Common myeloid progenitor, CD34-positive (primary cell): ENCODE measurements around the gene MAPK12.

ENCODE experiments used
- CTCF ChIA-PET: fragments of 350-600 bp; sonication (Branson Sonifier 250); formaldehyde crosslinking; loops from one replicate; lab custom pipeline; 2021; ENCODE audit warnings: antibody characterized with exemption; lab: Charles Lee
- POLR2A ChIA-PET: fragments of 350-600 bp; sonication (Branson Sonifier 250); formaldehyde crosslinking; loops from one replicate; lab custom pipeline; 2021; ENCODE audit warnings: antibody characterized with exemption; lab: Charles Lee
- DNase-seq, 3 donors: peaks; one replicate each; pipeline versions ENCODE4 v3.0.0 to v3.0.0-alpha.2; 2013
- H3K27ac ChIP-seq, 2 experiments: 1 replicate in 1 of 2; 2 replicates in 1 of 2; pipeline ENCODE4 v1.7.0; 2013; ENCODE audit warnings: inconsistent platforms in 2 of 2, low read length in 2 of 2, mild to moderate bottlenecking in 2 of 2, low read depth in 1 of 2, moderate library complexity in 1 of 2; ENCODE audit not compliant: severe bottlenecking in 2 of 2, insufficient read depth in 1 of 2, poor library complexity in 1 of 2
- H3K27me3 ChIP-seq, 5 experiments: replicated peaks in 2 of 5; 1 replicate in 3 of 5; 2 replicates in 2 of 5; pipeline versions ENCODE4 v1.6.1 to v1.7.0; 2013; ENCODE audit warnings: low read length in 4 of 5, mild to moderate bottlenecking in 2 of 5, moderate library complexity in 2 of 5, inconsistent platforms in 1 of 5; ENCODE audit not compliant: insufficient read depth in 5 of 5, control insufficient read depth in 4 of 5
- H3K36me3 ChIP-seq, 4 experiments: 1 replicate in 2 of 4; 2 replicates in 2 of 4; pipeline versions ENCODE4 v1.6.1 to v1.7.0; 2013; ENCODE audit warnings: low read length in 3 of 4, control low read depth in 1 of 4, mild to moderate bottlenecking in 1 of 4; ENCODE audit not compliant: control insufficient read depth in 4 of 4, insufficient read depth in 4 of 4
- H3K4me1 ChIP-seq, 4 experiments: 1 replicate in 3 of 4; 2 replicates in 1 of 4; pipeline versions ENCODE4 v1.6.1 to v1.7.1; 2013; ENCODE audit warnings: low read length in 3 of 4, mild to moderate bottlenecking in 3 of 4, control low read depth in 1 of 4, inconsistent platforms in 1 of 4, moderate library complexity in 1 of 4; ENCODE audit not compliant: control insufficient read depth in 4 of 4, insufficient read depth in 4 of 4; ENCODE audit errors: control extremely low read depth in 1 of 4
- H3K4me3 ChIP-seq, 7 experiments: 1 replicate in 4 of 7; 2 replicates in 3 of 7; pipeline versions ENCODE4 v1.5.1 to v1.7.0; 2013; ENCODE audit warnings: mild to moderate bottlenecking in 7 of 7, low read length in 6 of 7, moderate library complexity in 6 of 7, inconsistent platforms in 2 of 7, low read depth in 2 of 7, control low read depth in 1 of 7; ENCODE audit not compliant: insufficient read depth in 4 of 7, control insufficient read depth in 1 of 7; ENCODE audit errors: extremely low read depth in 1 of 7
- H3K9me3 ChIP-seq, 5 experiments: 1 replicate in 4 of 5; 2 replicates in 1 of 5; pipeline versions ENCODE4 v1.6.1 to v1.7.1; 2013; ENCODE audit warnings: low read length in 4 of 5, mild to moderate bottlenecking in 2 of 5, inconsistent platforms in 1 of 5, low read depth in 1 of 5, moderate library complexity in 1 of 5; ENCODE audit not compliant: control insufficient read depth in 4 of 5, insufficient read depth in 2 of 5; ENCODE audit errors: control extremely low read depth in 1 of 5
- WGBS: methylation state at CpG from one replicate; pipeline ENCODE4 v1.1.5; 2013; ENCODE audit not compliant: insufficient coverage; 5-methylcytosine and 5-hydroxymethylcytosine counted together

Gene MAPK12

DNA sequence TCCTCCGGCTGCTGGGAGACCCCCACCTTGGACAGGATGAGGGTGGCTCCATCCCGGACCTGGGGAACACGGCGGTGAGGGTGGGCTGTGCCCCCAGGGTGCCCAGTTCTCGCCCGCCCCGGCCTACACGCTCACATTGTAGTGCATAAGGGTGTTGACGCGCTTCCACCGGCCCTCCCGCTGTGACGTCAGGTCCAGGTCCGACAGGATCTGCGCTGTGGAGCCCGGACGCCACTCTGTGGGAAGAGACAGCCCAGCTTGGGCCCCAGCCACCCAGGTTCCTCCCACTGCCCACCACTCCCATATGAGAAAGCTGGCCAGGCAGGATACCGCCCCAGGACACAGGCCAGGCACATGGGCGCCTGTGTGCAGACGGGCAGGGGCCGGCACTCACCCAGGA is 17.0 kb upstream of the MAPK12 start:
- WGBS: 98% methylated on average over 16 of the region's 21 CpGs
- no peak for DNase-seq
- POLR2A ChIA-PET: no interaction called here
- CTCF ChIA-PET: interaction anchor here (1.0 to 2.2 kb wide), 7 partner anchors 10 to 50 kb away, joined by 3 to 6 read pairs (median 4); no protein-coding TSS in a partner anchor
- peaks cover 0 to 7% (median 0%) of the 10 kb centered on the region in 5 experiments for H3K9me3 ChIP-seq
- H3K27me3 ChIP-seq: no peaks in the 10 kb centered on the region
- no peak overlapping the region for H3K4me3 ChIP-seq
- H3K4me1 ChIP-seq: peaks cover 0 to 3% (median 0%) of the 10 kb centered on the region in 4 experiments
- no peak overlapping the region for H3K27ac ChIP-seq
- peaks cover 0 to 82% (median 51%) of the 10 kb centered on the region in 4 experiments for H3K36me3 ChIP-seq

GRCh38 chr22:50277761-50278160 is 16.3 kb upstream of the MAPK12 start:
- DNase-seq: no peak
- Histone ChIP-seq H3K27ac (no peak overlapping the region), H3K4me1 (peaks cover 0 to 3% (median under 1%) of the 10 kb centered on the region in 4 experiments), H3K9me3 (peaks cover 0 to 7% (median 0%) of the 10 kb centered on the region in 5 experiments), H3K36me3 (peaks cover 0 to 76% (median 46%) of the 10 kb centered on the region in 4 experiments), H3K4me3 (no peak overlapping the region), H3K27me3 (no peaks in the 10 kb centered on the region)
- POLR2A ChIA-PET: no interaction called here
- CTCF ChIA-PET: interaction anchor here (3.0 to 6.5 kb wide), 3 partner anchors 26 to 64 kb away, joined by 11 to 120 read pairs (median 30); partner anchors contain the start of genes DENND6B and HDAC10
- WGBS: 90% methylated on average over 23 of the region's 25 CpGs

GRCh38 chr22:50276143-50276542 is 14.7 kb upstream of the MAPK12 start:
- ChIA-PET POLR2A (interaction anchor here (0.7 to 1.5 kb wide), 3 partner anchors 12 to 66 kb away, joined by 3 read pairs; partner anchors contain the start of gene PLXNB2), CTCF (interaction anchor here (0.6 to 6.5 kb wide), 27 partner anchors 12 to 222 kb away, joined by 3 to 120 read pairs (median 4); partner anchors contain the start of genes DENND6B and HDAC10)

DNA sequence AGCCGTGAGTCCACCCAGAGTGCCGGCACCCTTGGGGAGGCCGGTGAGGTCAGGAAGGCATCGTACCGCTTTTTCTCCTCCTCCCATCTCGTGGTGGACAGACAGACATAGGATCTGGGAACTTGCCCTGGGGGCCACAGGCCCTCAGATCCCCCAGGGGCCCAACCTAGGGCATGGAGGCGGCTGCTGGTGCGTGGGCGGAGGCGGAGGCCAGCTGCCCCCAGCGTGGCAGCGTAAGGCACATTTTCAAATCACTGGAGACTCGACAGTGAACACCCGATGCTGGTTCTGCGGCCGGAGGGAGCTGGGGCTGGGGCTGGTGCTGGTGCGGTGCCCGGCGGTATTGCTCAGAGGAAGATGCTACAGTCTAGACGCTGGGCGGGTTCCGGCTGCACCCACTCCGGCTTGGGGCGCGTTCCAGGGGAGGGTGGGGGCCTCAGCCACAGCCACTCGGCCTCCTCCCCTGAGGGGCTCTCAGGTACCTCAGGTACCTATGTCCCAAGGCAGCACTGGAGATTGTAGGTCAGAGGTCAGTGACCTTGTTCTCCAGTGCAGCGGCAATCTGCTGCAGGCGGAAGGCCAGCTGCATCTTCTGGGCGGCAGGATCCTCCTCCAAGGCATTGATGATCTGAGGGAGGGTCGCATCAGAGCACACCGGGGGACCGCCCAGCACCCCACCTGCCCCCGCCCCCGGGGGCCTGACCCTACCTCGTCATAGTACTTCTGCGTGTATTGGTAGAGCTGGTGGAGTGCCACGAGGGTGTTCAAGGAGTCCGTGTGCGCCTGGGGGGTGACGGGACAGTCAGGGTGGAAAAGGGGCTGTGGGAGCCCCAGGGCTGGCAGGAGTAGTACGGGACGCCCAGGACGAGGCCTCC is 13.9 kb upstream of the MAPK12 start:
- H3K9me3 ChIP-seq: peaks cover 0 to 7% (median 0%) of the 10 kb centered on the region in 5 experiments
- H3K36me3 ChIP-seq: peaks cover 0 to 54% (median 32%) of the 10 kb centered on the region in 4 experiments
- peaks cover 0 to 23% (median 18%) of the 10 kb centered on the region in 4 experiments for H3K4me1 ChIP-seq
- H3K27ac ChIP-seq: no peak overlapping the region
- H3K27me3 ChIP-seq: peaks cover 0 to 14% (median 3%) of the 10 kb centered on the region in 5 experiments
- POLR2A ChIA-PET: interaction anchor here (1.1 to 1.5 kb wide), 2 partner anchors 12 to 32 kb away, joined by 3 read pairs; partner anchors contain the start of gene PLXNB2
- WGBS: 96% methylated on average over 29 of the region's 43 CpGs
- CTCF ChIA-PET: interaction anchor here (0.7 to 6.5 kb wide), 17 partner anchors 12 to 222 kb away, joined by 3 to 120 read pairs (median 5); partner anchors contain the start of genes DENND6B and HDAC10
- DNase-seq: no peak
- no peak overlapping the region for H3K4me3 ChIP-seq

More at GRCh38 chr22:50276143-50276542, 14.7 kb upstream of the MAPK12 start:
- peaks cover 0 to 16% (median 11%) of the 10 kb centered on the region in 4 experiments for H3K4me1 ChIP-seq
- H3K9me3 ChIP-seq: peaks cover 0 to 7% (median 0%) of the 10 kb centered on the region in 5 experiments
- H3K27me3 ChIP-seq: peaks cover 0 to 7% (median 1%) of the 10 kb centered on the region in 5 experiments
- peaks cover 0 to 60% (median 35%) of the 10 kb centered on the region in 4 experiments for H3K36me3 ChIP-seq
- no peak overlapping the region for H3K4me3 ChIP-seq
- WGBS: 76% methylated on average over 20 of the region's 25 CpGs
- peak; percentile 90 to 94 (median 93) for DNase-seq
- H3K27ac ChIP-seq: no peak overlapping the region

DNA sequence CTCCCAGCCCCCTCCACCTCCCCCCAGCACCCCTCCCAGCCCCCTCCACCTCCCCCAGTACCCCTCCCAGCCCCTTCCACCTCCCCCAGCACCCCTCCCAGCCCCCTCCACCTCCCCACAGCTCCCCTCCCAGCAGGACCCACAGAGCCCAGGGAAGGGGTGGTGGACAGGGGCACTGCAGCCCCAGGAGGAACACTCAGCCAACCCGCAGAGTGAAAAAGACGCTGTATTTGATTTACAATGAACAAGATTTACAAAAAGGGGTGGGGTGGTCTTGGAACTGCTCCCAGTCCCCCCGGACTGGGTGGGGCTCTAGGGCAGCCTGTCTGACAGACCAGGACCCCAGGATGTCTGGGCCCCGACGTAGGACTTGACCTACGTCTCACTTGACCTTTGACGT is 13.3 kb upstream of the MAPK12 start:
- 90% methylated on average over 7 of the region's 7 CpGs for WGBS
- peaks cover 0 to 7% (median 0%) of the 10 kb centered on the region in 5 experiments for H3K9me3 ChIP-seq
- DNase-seq: no peak
- no peak overlapping the region for H3K27ac ChIP-seq
- H3K4me1 ChIP-seq: peaks cover 0 to 27% (median 20%) of the 10 kb centered on the region in 4 experiments
- H3K27me3 ChIP-seq: peaks cover 0 to 14% (median 3%) of the 10 kb centered on the region in 5 experiments
- no peak overlapping the region for H3K4me3 ChIP-seq
- peaks cover 0 to 49% (median 29%) of the 10 kb centered on the region in 4 experiments for H3K36me3 ChIP-seq
- CTCF ChIA-PET: interaction anchor here (1.1 to 6.5 kb wide), 7 partner anchors 23 to 94 kb away, joined by 4 to 120 read pairs (median 15); partner anchors contain the start of genes DENND6B, HDAC10 and PLXNB2
- POLR2A ChIA-PET: no interaction called here

DNA sequence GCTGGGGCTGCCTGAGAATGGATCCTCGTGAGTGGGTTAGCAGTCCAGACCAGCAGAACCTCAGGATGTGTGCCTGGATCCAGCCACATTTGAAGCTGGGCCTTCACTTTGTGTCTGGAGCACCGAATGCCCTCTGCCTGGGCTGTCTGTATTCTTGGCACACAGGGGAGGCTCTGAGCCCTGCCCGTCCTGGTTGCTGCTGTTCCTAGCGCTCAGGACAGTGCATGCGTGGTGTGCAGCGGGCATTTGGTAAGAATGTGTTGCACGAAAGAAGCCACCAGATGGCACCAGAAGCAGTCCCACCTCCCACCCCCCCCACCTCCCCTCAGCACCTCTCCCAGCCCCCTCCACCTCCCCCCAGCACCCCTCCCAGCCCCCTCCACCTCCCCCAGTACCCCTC is 12.8 kb upstream of the MAPK12 start:
- no peak overlapping the region for H3K27ac ChIP-seq
- ChIA-PET POLR2A (no interaction called here), CTCF (interaction anchor here (0.8 to 6.5 kb wide), 8 partner anchors 11 to 94 kb away, joined by 3 to 120 read pairs (median 12); partner anchors contain the start of genes DENND6B, HDAC10 and PLXNB2)
- peaks cover 0 to 44% (median 27%) of the 10 kb centered on the region in 4 experiments for H3K36me3 ChIP-seq
- no peak overlapping the region for H3K4me3 ChIP-seq
- H3K27me3 ChIP-seq: peaks cover 0 to 14% (median 3%) of the 10 kb centered on the region in 5 experiments
- peaks cover 0 to 7% (median 0%) of the 10 kb centered on the region in 5 experiments for H3K9me3 ChIP-seq
- WGBS: 56% methylated on average over 2 of the region's 7 CpGs
- peaks cover 0 to 32% (median 24%) of the 10 kb centered on the region in 4 experiments for H3K4me1 ChIP-seq
- peak; percentile 64 to 81 (median 72) for DNase-seq
